Suppressor macrophage (primary cell): ENCODE data around the gene VPS26A.

ENCODE experiments used
- DNase-seq, 4 experiments: peaks; one replicate each; pipeline ENCODE4 v3.0.0-alpha.2; 2020 to 2022
- total RNA-seq, 17 experiments: gene quantifications; one replicate each; lab custom pipeline; 2026; ENCODE audit warnings: mixed read lengths in 6 of 17, inconsistent platforms in 3 of 17; lab: John Stamatoyannopoulos, UW

The VPS26A gene
- total RNA-seq = 21.2 to 148 (median 105) reads per million in 17 experiments

GRCh38 chr10:69123747-69124562, at the start of gene VPS26A:
VPS26A (plus strand) TSS chr10:69124178; CDS start chr10:69124278, 100 bp downstream.
- peak; percentile 99 to 100 (median 100) for DNase-seq

DNA sequence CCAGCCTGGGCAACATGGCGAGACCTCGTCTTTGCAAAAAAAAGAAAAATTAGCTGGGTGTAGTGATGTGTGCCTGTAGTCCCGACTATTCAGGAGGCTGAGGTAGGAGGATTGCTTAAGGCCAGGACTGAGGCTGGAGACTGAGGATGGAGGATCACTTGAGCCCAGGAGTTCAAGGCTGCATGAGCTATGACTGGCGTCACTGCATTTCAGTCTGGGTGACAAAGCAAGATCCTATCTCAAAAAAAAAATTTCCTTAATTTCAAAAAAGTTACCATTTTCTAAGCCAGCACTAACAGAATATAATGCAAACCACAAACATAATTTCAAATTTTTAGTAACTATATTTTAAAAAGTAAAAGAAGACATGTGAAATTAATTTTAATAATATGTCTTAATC, 49.4 kb upstream of the VPS26A start:
- DNase-seq = no peak

GRCh38 chr10:69075431-69075830, 48.5 kb upstream of the VPS26A start:
- DNase-seq = no peak

- no peak for DNase-seq
These were observed 45.7 kb upstream of the VPS26A start for GRCh38 chr10:69078311-69078710.

DNA sequence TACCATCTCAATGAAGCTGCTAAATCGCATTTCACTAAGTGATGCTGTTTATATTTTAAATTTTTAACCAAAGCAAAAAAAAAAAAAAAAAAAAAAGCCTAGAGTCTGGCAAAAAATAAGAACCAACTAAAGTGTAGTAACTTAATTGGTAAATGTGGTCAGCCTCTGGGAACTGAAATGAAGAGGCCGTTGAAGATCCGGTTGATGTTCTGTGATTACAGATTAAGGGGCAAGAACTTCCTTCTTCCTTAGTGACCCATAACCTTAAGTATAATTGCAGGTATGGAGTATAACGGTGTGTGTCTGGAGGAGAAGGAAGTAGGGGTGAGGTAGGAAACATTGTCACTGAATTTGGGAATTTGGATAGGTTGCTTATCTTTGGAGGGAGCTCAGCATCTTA, 43.8 kb upstream of the VPS26A start:
- DNase-seq = no peak

- peak; percentile 75 to 84 (median 78) for DNase-seq
These were observed 37.9 kb upstream of the VPS26A start for GRCh38 chr10:69086001-69086509.

GRCh38 chr10:69087590-69088470, 36.1 kb upstream of the VPS26A start, which contains the start of gene SRGN:
SRGN (plus strand) TSS chr10:69088103; CDS start chr10:69088158, 55 bp downstream.
- peak; percentile 89 to 97 (median 94) for DNase-seq

- peak; percentile 37 to 47 (median 40) for DNase-seq
These were observed 35.6 kb upstream of the VPS26A start for GRCh38 chr10:69088471-69088769.

DNA sequence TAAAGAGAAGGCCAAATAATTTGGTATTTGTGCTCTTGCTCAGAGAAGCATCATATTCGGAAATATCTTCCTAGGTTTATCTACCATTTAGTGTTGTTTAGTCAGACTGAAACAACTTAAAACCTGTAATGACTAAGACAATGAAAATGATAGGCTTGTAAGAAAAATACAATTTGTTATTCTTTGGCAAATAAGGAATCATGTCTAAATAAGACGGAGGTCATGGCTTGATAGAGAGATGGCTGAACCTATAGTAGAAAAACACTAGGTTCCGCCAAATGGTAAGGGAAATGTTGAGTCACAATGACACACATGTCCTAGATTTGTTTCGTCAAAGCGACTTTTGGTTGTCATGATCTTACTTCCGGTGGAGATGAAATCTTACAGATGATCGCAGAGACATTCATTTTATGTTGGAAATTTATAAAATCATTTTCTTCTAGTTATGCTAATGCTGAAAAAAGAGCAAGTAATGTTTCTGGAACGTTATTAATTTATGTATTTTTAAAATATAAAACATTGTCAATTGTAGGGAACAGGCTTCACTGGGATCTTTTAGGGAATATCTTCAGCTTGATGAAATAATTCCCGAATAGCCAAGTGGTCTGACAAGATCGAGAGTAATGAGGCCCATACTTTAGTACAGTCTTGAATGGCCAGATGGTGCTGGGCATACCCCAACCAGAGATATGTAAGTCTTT, 35.0 kb upstream of the VPS26A start:
- peak; percentile 71 to 94 (median 88) for DNase-seq

DNA sequence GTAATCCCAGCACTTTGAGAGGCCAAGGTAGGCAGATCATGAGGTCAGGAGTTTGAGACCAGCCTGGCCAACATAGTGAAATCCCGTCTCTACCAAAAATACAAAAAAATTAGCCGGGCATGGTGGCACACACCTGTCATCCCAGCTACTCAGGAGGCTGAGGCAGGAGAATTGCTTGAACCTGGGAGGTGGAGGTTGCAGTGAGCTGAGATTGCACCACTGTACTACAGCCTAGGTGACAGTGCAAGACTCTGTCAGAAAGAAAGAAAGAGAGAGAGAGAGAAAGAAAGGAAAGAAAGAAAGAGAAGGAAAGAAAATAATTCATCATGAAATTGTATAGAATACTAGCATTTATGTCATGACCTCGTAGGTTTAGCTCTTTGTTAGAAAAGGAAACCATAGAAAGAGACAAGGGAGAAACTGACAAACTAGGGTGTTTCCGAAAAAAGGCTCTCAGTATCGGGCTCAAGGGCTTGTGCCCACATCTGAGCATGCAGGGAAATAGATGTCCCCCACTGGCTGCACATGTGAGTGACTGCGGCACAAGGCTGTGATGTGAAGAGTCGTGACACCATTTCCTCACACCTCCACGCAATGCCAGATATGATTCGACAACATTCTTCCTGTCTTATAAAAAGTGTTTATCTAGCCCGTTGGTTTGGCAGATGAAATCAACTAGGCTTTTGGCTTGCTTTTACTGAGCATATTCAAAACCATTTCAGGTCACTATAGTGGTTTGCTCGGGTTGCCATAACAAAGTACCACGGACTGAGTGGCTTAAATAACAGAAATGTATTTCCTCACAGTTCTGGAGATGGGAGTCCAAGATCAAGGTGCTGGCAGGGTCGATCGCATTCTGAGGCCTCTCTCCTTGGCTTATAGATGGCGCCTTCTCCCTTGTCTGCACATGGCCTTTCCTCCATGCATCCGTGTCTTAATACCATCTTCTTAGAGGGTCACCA, 34.1 kb upstream of the VPS26A start:
- peak; percentile 76 to 87 (median 80) for DNase-seq

- DNase-seq = peak in 1 of 4 experiments; percentile 50
These were observed 33.3 kb upstream of the VPS26A start for GRCh38 chr10:69090685-69091084.

DNA sequence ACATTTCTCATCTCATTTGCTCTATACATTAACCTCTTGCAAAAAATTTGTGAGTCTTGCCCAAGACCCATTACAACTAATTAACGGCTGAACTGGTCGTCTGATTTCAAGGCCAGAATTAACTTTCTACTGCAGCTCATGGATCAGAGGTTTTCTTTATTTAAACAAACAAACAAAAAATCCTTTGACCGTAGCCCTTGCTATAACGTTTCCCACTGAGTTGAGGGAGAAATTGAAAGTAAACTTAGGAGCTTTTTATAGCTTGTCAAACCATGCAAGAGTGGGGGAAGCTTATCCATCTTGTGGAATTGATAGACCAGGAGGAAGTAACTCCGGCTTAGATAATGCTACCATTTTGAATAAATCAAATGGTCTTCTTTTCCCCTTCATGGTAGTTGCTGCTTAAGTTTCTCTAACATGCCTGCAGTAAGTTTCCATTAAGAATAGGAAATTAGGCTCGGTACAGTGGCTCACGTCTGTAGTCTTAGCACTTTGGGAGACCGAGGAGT, 32.8 kb upstream of the VPS26A start:
- DNase-seq = peak in 3 of 4 experiments; percentile 30 to 51 (median 44)

DNA sequence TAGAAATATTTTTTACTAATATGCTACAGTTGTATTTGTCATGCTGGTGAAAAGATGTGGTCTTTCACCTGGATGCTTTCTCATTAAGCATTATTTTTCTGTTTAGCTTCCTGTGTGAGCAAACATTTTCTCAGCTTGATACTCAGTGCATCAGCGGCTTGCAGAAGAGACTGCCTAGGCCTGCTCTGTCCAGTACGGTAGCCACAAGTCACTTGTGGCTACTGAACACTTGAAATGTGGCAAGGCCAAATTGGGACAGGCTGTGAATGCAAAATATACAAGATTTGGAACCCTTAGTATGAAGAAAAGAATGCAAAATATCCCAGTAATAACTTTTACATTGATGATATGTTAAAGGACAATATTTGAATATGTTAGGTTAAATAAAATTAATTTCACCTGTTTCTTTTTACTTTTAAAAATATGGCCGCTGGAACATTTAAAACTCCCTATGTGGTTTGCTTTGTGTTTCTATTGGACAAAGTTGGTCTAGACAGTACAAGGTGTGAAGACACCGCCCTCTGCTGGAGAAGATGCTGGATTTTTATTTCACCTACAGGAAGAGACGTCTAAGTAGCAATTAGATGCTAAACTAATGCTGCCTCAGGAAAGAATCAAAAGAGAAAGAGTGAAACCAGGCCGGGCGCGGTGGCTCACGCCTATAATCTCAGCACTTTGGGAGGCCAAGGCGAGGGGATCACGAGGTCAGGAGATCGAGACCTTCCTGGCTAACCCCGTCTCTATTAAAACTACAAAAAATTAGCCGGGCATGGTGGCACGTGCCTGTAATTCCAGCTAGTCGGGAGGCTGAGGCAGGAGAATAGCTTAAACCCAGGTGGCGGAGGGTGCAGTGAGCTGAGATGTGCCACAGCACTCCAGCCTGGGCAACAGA, 30.8 kb upstream of the VPS26A start:
- peak; percentile 86 to 91 (median 88) for DNase-seq

- peak; percentile 53 to 67 (median 64) for DNase-seq
These were observed 30.0 kb upstream of the VPS26A start for GRCh38 chr10:69093933-69094332.

DNA sequence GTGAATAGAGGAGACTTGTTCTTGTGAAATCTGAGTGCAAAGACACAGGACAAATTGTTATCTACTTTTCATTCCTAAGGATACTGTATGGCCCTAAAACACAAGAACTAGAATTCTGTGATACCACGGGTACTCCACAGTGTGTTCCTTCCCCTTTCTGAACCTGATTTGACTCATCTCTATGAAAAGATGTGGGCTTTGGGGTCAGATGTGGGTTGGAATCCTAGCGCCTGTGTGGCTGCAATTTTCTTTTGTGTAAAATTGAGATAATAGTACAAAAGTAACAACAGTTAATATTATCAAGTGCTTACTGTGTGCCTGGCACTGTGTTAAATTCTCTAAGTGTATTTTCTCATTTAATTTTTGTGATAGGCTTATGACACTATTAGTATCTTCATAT, 27.9 kb upstream of the VPS26A start:
- DNase-seq = peak; percentile 59 to 77 (median 72)

DNA sequence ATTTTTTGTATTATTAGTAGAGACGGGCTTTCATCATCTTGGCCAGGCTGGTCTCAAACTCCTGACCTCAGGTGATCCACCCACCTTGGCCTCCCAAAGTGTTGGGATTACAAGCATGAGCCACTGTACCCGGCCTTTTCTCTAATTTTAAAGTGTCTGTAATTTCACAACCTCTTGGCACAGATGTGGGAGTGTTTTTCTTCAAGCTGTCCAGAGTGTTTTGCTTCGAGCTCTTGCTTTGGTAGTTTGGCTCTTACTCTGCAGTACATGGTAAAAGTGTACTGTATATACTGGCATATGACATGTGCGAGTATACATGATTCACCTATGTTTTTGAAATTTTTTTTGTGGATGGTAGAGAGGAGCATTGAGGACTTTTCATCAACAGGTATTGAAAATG, 26.2 kb upstream of the VPS26A start:
- DNase-seq = peak in 1 of 4 experiments; percentile 43

DNA sequence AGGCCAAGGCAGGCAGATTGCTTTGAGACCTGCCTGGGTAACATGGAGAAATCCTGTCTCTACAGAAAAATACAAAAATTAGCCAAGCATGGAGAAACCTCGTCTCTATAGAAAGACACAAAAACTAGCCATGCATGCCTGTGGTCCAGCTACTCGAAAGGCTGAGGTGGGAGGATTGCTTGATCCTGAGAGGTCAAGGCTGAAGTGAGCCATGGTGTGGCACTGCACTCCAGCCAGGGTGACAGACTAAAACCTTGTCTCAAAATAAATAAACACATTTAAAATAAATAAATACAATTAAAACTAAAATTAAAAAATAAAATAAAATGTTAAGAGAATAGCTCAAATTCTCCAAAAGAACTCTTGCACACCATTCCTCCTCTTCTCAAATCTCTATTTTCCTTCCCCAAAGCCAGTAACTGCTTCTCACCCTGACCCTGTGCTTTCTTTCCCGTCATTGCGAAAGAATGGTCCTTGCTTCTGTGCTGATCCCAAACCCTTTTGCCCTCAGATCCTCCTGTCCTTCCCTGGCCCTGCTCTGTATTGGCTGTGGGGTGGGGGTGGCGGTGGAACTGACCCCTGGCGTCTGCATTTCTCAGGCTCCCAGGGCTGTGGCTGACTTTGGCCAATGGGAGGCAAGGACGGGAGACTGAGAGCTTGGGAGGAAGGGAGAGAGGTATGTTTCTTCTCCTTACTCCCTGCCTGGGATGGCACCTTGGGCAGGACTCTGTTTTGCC, 23.7 kb upstream of the VPS26A start:
- DNase-seq = peak in 2 of 4 experiments; percentile 14 to 25

- DNase-seq = peak; percentile 78 to 92 (median 88)
These were observed 22.4 kb upstream of the VPS26A start for GRCh38 chr10:69101451-69102095.

- peak in 2 of 4 experiments; percentile 32 to 50 for DNase-seq
These were observed 21.5 kb upstream of the VPS26A start for GRCh38 chr10:69102440-69102839.
